PC-9 (cell line): ENCODE results near the gene C2CD4C. TPM values are rescaled to one million over a fixed set of nuclear protein-coding genes. Genes with fewer than 3 reads are reported as not detected.
"Not testable (repeated sequence)": the region's sequence is repeated elsewhere in the genome, so short reads cannot be mapped to it uniquely, and the experiment has no call there.

Source experiments
- BruUV-seq: library from RNA; stranded (reverse); fragments of 400-500 nt; replicated peaks from 2 replicates; lab custom pipeline; 2021; lab: Mats Ljungman, UMichigan
- CTCF ChIA-PET: fragments of 300-600 bp; sonication (Branson Sonifier 250); formaldehyde crosslinking; loops from one replicate; lab custom pipeline; 2022; ENCODE audit warnings: antibody characterized with exemption; lab: Charles Lee
- POLR2A ChIA-PET: fragments of 300-600 bp; sonication (Branson Sonifier 250); formaldehyde crosslinking; loops from one replicate; lab custom pipeline; 2022; ENCODE audit warnings: antibody characterized with exemption; ENCODE audit not compliant: unreplicated experiment; lab: Charles Lee
- DNase-seq, 2 experiments: peaks; one replicate each; pipeline versions ENCODE4 v3.0.0 to v3.0.0-alpha.2; 2015 to 2022; ENCODE audit warnings: mixed read lengths in 1 of 2
- H2AFZ ChIP-seq: fragments of 200-600 bp; sonication (generic); 2 replicates; pipeline ENCODE4 v1.8.1; 2017; ENCODE audit warnings: antibody characterized with exemption
- H3F3A ChIP-seq: fragments of 200-600 bp; sonication (generic); 2 replicates; pipeline ENCODE4 v1.8.1; 2017; ENCODE audit warnings: antibody characterized with exemption, mild to moderate bottlenecking, low read depth; ENCODE audit not compliant: insufficient read depth
- H3K27ac ChIP-seq: fragments of 200-600 bp; sonication (generic); 2 replicates; pipeline ENCODE4 v1.6.1; 2016; ENCODE audit warnings: mixed run types
- H3K27me3 ChIP-seq: fragments of 200-600 bp; sonication (generic); 2 replicates; pipeline ENCODE4 v1.6.1; 2016; ENCODE audit warnings: low read depth, mixed run types; ENCODE audit not compliant: insufficient read depth
- H3K36me3 ChIP-seq: fragments of 200-600 bp; sonication (generic); 2 replicates; pipeline ENCODE4 v1.6.1; 2016; ENCODE audit warnings: low read depth, mixed run types
- H3K4me1 ChIP-seq: fragments of 200-600 bp; sonication (generic); replicated peaks from 2 replicates; pipeline ENCODE4 v1.6.1; 2016; ENCODE audit warnings: mixed run types; ENCODE audit not compliant: insufficient read depth
- H3K4me2 ChIP-seq: fragments of 200-600 bp; sonication (generic); 2 replicates; pipeline ENCODE4 v1.6.1; 2017; ENCODE audit warnings: mixed run types
- H3K4me3 ChIP-seq: fragments of 200-600 bp; sonication (generic); 2 replicates; pipeline ENCODE4 v1.6.1; 2016; ENCODE audit warnings: mixed run types
- H3K79me2 ChIP-seq: fragments of 200-600 bp; sonication (generic); 2 replicates; pipeline ENCODE4 v1.6.1; 2017; ENCODE audit warnings: low read depth, mixed run types
- H3K9me2 ChIP-seq: fragments of 200-600 bp; sonication (generic); 2 replicates; pipeline ENCODE4 v1.8.1; 2017; ENCODE audit warnings: mild to moderate bottlenecking; ENCODE audit not compliant: insufficient read depth
- H3K9me3 ChIP-seq: fragments of 200-600 bp; sonication (generic); 2 replicates; pipeline ENCODE4 v1.8.1; 2016; ENCODE audit warnings: low read depth; ENCODE audit not compliant: insufficient read depth
- H4K20me1 ChIP-seq: fragments of 200-600 bp; sonication (generic); 2 replicates; pipeline ENCODE4 v1.8.1; 2017; ENCODE audit not compliant: insufficient read depth
- EZH2 ChIP-seq: fragments of 200-600 bp; sonication (generic); IDR thresholded peaks from 2 replicates; pipeline ENCODE4 v1.8.0; 2017; ENCODE audit warnings: antibody characterized with exemption, low read depth
- intact Hi-C: fragments of 100-400 bp; cut with micrococcal nuclease; formaldehyde crosslinking; loops from one replicate; pipeline ENCODE4 v1.10.0; 2022; ENCODE audit not compliant: unreplicated experiment
- total RNA-seq: library from RNA; stranded (reverse); gene quantifications from 2 replicates; pipeline ENCODE4 v1.2.3, GENCODE V29; 2021
- TF ChIP-seq, protein P1 (sequence below): fragments of 200-600 bp; sonication (generic); conservative IDR thresholded peaks from 2 replicates; pipeline ENCODE4 v1.6.1; 2017; ENCODE audit warnings: mixed run types, antibody characterized with exemption, mild to moderate bottlenecking, moderate library complexity

Gene C2CD4C
- total RNA-seq, 1 experiment from 2014 or later: 1.2 TPM

DNA sequence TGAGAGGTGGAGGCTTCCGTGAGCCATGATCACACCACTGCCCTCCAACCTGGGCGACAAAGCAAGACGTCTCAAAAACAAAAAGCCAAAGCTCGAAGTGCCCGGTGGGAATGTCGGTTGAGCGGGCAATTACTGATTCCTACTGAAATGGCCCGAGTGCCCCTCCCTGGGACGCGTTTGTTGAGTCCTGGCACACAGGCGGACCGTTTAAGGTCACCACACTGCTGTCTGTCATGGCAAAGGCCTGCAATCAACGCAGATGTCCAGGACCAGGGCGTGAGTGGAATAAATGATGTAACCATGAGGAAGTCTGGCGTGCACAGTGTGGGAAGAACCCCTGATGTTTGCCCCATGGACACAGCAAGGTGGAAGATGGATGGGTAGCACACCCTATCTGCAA lies 19.2 kb upstream of the C2CD4C start:
- no peaks in the 10 kb centered on the region for H3K9me2 ChIP-seq
- no peaks in the 10 kb centered on the region for H4K20me1 ChIP-seq
- no TSS peak for BruUV-seq
- H3K27me3 ChIP-seq: peaks cover 28% of the 10 kb centered on the region
- ChIA-PET CTCF (no interaction called here), POLR2A (no interaction called here)
- DNase-seq: no peak
- no peaks in the 10 kb centered on the region for H3K4me1 ChIP-seq
- no peaks in the 10 kb centered on the region for H3K79me2 ChIP-seq
- no peak overlapping the region for H2AFZ ChIP-seq
- no peak overlapping the region for H3K4me2 ChIP-seq
- no peak overlapping the region for H3K4me3 ChIP-seq
- intact Hi-C loops: no loop called here
- no peak overlapping the region for H3K27ac ChIP-seq
- no peak for TF ChIP-seq EZH2
- TF ChIP-seq, protein P1, sequence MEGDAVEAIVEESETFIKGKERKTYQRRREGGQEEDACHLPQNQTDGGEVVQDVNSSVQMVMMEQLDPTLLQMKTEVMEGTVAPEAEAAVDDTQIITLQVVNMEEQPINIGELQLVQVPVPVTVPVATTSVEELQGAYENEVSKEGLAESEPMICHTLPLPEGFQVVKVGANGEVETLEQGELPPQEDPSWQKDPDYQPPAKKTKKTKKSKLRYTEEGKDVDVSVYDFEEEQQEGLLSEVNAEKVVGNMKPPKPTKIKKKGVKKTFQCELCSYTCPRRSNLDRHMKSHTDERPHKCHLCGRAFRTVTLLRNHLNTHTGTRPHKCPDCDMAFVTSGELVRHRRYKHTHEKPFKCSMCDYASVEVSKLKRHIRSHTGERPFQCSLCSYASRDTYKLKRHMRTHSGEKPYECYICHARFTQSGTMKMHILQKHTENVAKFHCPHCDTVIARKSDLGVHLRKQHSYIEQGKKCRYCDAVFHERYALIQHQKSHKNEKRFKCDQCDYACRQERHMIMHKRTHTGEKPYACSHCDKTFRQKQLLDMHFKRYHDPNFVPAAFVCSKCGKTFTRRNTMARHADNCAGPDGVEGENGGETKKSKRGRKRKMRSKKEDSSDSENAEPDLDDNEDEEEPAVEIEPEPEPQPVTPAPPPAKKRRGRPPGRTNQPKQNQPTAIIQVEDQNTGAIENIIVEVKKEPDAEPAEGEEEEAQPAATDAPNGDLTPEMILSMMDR: no peak
- H3K9me3 ChIP-seq: no peaks in the 10 kb centered on the region
- H3K36me3 ChIP-seq: no peaks in the 10 kb centered on the region
- H3F3A ChIP-seq: no peaks in the 10 kb centered on the region

DNA sequence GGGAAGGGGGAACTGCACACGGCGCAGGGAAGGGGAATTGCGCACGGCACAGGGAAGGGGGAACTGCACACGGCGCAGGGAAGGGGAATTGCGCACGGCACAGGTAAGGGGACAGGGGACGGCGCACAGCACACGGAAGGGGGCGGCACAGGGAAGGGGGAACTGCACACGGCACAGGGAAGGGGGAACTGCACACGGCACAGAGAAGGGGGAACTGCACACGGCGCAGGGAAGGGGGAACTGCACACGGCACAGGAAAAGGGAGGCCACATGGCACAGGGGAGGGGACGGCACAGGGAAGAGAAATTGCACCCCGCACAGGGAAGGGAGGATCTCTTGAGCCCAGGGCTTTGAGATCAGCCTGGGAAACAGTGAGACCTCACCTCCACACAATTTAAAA lies 18.7 kb upstream of the C2CD4C start:
- CTCF ChIA-PET, H3K27ac ChIP-seq, H3K4me1 ChIP-seq, intact Hi-C loops, H3K79me2 ChIP-seq, H2AFZ ChIP-seq, POLR2A ChIA-PET, H3K4me2 ChIP-seq, H3K9me3 ChIP-seq, H3K9me2 ChIP-seq, H3F3A ChIP-seq, DNase-seq, BruUV-seq, H4K20me1 ChIP-seq, H3K4me3 ChIP-seq, H3K36me3 ChIP-seq: not testable (repeated sequence)
- H3K27me3 ChIP-seq: peaks cover 30% of the 10 kb centered on the region

DNA sequence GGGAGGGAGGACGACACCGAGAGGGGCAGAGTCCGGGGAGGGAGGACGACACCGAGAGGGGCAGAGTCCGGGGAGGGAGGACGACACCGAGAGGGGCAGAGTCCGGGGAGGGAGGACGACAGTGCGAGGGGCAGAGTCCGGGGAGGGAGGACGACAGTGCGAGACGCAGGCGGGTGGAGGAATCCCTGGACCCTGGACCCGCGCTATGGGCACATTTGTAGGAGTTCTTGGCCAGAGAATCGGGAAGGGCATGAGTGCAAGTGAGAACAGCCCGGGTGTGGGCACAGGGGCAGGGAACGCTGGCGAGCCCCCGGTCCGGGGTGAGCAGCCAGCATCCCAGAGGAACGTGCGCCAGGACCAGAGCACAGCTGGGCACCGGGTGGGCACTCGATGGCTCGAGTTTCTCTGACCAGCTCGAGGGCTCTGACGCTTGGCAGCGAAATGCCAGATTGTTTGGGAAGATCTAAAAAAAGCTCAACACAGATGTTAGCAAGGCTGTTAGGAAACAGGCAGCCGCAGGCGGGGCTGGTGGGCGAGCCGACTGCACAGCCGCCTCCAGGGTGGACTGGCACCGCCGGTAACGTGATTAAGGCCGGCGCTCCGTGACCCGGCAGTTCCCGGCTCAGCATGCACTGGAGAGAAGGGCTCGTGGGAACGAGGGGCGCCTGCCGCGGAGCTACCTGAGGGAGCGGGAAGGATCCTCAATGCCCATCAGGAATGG lies 17.9 kb upstream of the C2CD4C start:
- Histone ChIP-seq H3K79me2 (no peaks in the 10 kb centered on the region), H3K4me1 (no peaks in the 10 kb centered on the region), H3K9me3 (no peaks in the 10 kb centered on the region), H3K4me2 (no peak overlapping the region), H4K20me1 (no peaks in the 10 kb centered on the region), H3F3A (no peaks in the 10 kb centered on the region), H3K27me3 (peaks cover 38% of the 10 kb centered on the region), H3K4me3 (no peak overlapping the region), H2AFZ (no peak overlapping the region), H3K36me3 (no peaks in the 10 kb centered on the region), H3K27ac (no peak overlapping the region), H3K9me2 (no peaks in the 10 kb centered on the region)
- no peak for DNase-seq
- ChIA-PET CTCF (no interaction called here), POLR2A (no interaction called here)
- no peak for TF ChIP-seq EZH2
- TF ChIP-seq, protein P1: no peak
- intact Hi-C loops: no loop called here
- BruUV-seq: no TSS peak

DNA sequence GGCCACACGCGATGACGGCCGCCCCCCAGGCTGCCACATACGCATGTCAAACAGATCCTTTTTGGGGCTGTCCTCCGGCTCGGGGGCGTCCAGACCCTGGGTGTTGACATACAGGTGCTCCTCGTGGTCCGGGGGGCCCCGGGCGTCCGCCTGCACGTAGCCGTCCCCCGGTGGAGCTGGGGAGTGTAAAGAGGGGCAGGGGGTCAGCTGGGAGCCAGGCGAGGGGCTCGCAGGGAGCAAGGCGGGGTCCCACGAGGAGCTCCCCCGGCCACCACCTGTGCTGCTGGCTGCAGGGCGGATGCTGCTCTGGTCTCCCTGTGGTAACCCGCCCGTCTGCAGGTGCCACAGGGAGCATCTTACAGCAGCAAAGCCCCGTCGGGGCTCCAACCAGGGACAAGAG lies 16.1 kb upstream of the C2CD4C start:
- no peak for TF ChIP-seq EZH2
- TF ChIP-seq, protein P1: no peak
- Histone ChIP-seq H3K4me1 (no peaks in the 10 kb centered on the region), H3K79me2 (no peaks in the 10 kb centered on the region), H2AFZ (no peak overlapping the region), H3K4me3 (no peak overlapping the region), H3K27ac (no peak overlapping the region), H3F3A (no peaks in the 10 kb centered on the region), H3K36me3 (no peaks in the 10 kb centered on the region), H4K20me1 (no peaks in the 10 kb centered on the region), H3K9me3 (no peaks in the 10 kb centered on the region), H3K9me2 (no peaks in the 10 kb centered on the region), H3K4me2 (no peak overlapping the region), H3K27me3 (peaks cover 55% of the 10 kb centered on the region)
- ChIA-PET POLR2A (no interaction called here), CTCF (no interaction called here)
- intact Hi-C loops: no loop called here
- no TSS peak for BruUV-seq
- no peak for DNase-seq
